HFF-Myc (cell line): Measurements from ENCODE around the gene POLR2L.

ENCODE experiments used
- DNase-seq: peaks from one replicate; pipeline ENCODE4 v3.0.0-alpha.2; 2011; ENCODE audit warnings: low read depth; ENCODE audit errors: extremely low read depth
- H3K4me3 ChIP-seq: replicated peaks from 2 replicates; pipeline ENCODE4 v1.5.1; 2011; ENCODE audit warnings: low read depth, mild to moderate bottlenecking, control low read depth, low read length
- CTCF ChIP-seq: IDR thresholded peaks from 2 replicates; pipeline ENCODE4 v1.5.1; 2012; ENCODE audit warnings: mild to moderate bottlenecking, low read depth, low read length, control low read depth; ENCODE audit errors: missing control alignments

POLR2L gene

GRCh38 chr11:843818-844692 is 1.7 kb upstream of the POLR2L start:
- H3K4me3 ChIP-seq, result peak overlapping the region; percentile 98
- DNase-seq, result peak; percentile 91
- no peak for TF ChIP-seq CTCF

GRCh38 chr11:843086-843734 is 881 bp upstream of the POLR2L start:
- H3K4me3 ChIP-seq, result peak overlapping the region; percentile 98
- no peak for TF ChIP-seq CTCF
- no peak for DNase-seq

- DNase-seq, result no peak
- TF ChIP-seq CTCF, result no peak
These were observed 354 bp downstream of the POLR2L start for GRCh38 chr11:841981-842369.

GRCh38 chr11:839875-840617 is 2.3 kb downstream of the POLR2L start:
- TF ChIP-seq CTCF, result peak; percentile 48
- DNase-seq, result no peak
- H3K4me3 ChIP-seq, result peak overlapping the region; percentile 98

More at GRCh38 chr11:841981-842369, 354 bp downstream of the POLR2L start:
- peak overlapping the region; percentile 98 for H3K4me3 ChIP-seq

GRCh38 chr11:839280-839623 is 3.1 kb downstream of the POLR2L start:
- DNase-seq, result no peak
- no peak for TF ChIP-seq CTCF
- H3K4me3 ChIP-seq, result no peak overlapping the region

GRCh38 chr11:838441-839279 is 3.7 kb downstream of the POLR2L start:
- DNase-seq, result no peak
- TF ChIP-seq CTCF, result peak; percentile 21
- H3K4me3 ChIP-seq, result no peak overlapping the region
